Adrenal gland (tissue), 12 donors: ENCODE measurements around the gene NBEAL2. TPM values are rescaled to one million over a fixed set of nuclear protein-coding genes. Genes with fewer than 3 reads are reported as not detected.

Source experiments
- DNase-seq, 7 donors: peaks; one replicate each; pipeline ENCODE4 v3.0.0-alpha.2; 2019 to 2020
- H3K27ac ChIP-seq, 5 donors: fragments of 200-600 bp; sonication (generic) in 4 of 5; 1 replicate in 3 of 5; 2 replicates in 2 of 5; pipeline versions ENCODE4 v1.5.1 to v1.8.0; 2016 to 2020; ENCODE audit warnings: mild to moderate bottlenecking in 1 of 5
- H3K27me3 ChIP-seq: fragments of 200-600 bp; 2 replicates; pipeline ENCODE4 v1.8.0; 2021
- H3K36me3 ChIP-seq, 2 donors: fragments of 200-600 bp; replicated peaks in 1 of 2; 1 replicate in 1 of 2; 2 replicates in 1 of 2; pipeline versions ENCODE4 v1.5.1 to v1.8.0; 2018 to 2022
- H3K4me1 ChIP-seq, 2 donors: fragments of 200-600 bp; replicated peaks in 1 of 2; 1 replicate in 1 of 2; 2 replicates in 1 of 2; pipeline versions ENCODE4 v1.5.1 to v1.8.0; 2018 to 2021
- H3K4me3 ChIP-seq, 4 donors: fragments of 200-600 bp; sonication (generic) in 3 of 4; one replicate each; pipeline ENCODE4 v1.5.1; 2016 to 2018
- H3K9me3 ChIP-seq, 3 donors: fragments of 200-600 bp; sonication (generic) in 1 of 3; replicated peaks in 1 of 3; 1 replicate in 2 of 3; 2 replicates in 1 of 3; pipeline versions ENCODE4 v1.5.1 to v1.8.0; 2016 to 2021
- CTCF ChIP-seq, 6 experiments: fragments of 450-650 bp in 4 of 6; fragments of 200-600 bp in 2 of 6; sonication (generic) in 1 of 6; IDR thresholded peaks; 1 replicate in 5 of 6; 2 replicates in 1 of 6; pipeline versions ENCODE4 v1.5.1 to v1.8.0; 2016 to 2021; ENCODE audit warnings: antibody characterized with exemption in 6 of 6, mild to moderate bottlenecking in 2 of 6, moderate library complexity in 1 of 6
- POLR2A ChIP-seq, 2 donors: fragments of 450-650 bp; IDR thresholded peaks; one replicate each; pipeline ENCODE4 v1.6.1; 2017; ENCODE audit warnings: antibody characterized with exemption in 2 of 2, mild to moderate bottlenecking in 2 of 2, moderate library complexity in 1 of 2
- WGBS, 4 donors: extraction: QIAGEN DNeasy Blood & Tissue Kit in 2 of 4; methylation state at CpG; one replicate each; pipeline versions ENCODE4 v1.1.5 to v1.1.7; 2013 to 2017; 5-methylcytosine and 5-hydroxymethylcytosine counted together
- intact Hi-C, 2 donors: fragments of 100-400 bp; cut with DNase I; formaldehyde crosslinking; loops; one replicate each; pipeline versions ENCODE4 v1.14.1 to v1.15.0; 2022 to 2023
- polyA plus RNA-seq, 3 donors: library from polyadenylated mRNA; stranded (reverse); fragments of 200-250 nt in 2 of 3; fragments of 350-450 nt in 1 of 3; fragmentation: Illumina TruSeq in 1 of 3; extraction: RNeasy Lipid Tissue Mini Kit (QIAGEN cat#74804) in 1 of 3; gene quantifications; one replicate each; pipeline ENCODE4 v1.2.3, GENCODE V29; 2013 to 2014
- total RNA-seq, 9 donors: library from RNA; depleted of rRNA in 4 of 9; stranded (reverse); fragments of >200 nt in 4 of 9; fragments of 120-200 nt in 1 of 9; fragmentation: NEBNext Ultra II Directional in 1 of 9; extraction: Animal tissue kit (Norgen Biotek cat#: 25700) in 1 of 9; gene quantifications; one replicate each; pipeline versions ENCODE4 v1.1.0 to v1.2.4, GENCODE V29; 2013 to 2023
- donor health status: healthy with polysubstance abuse.
- donor health status: Bipolar disorder and iron deficiency.
- donor health status: DM: yes; HTN: yes; CAD: no.
- donor health status: DM: no; HTN: no; CAD: no.
- donor health status: DM: no; HTN: no; CAD: no.
- donor health status: DM: yes; HTN: yes; CAD: no.

The NBEAL2 gene
- total and polyA plus RNA-seq, 12 donors, result 7.3 to 154 (median 29.0) TPM

DNA sequence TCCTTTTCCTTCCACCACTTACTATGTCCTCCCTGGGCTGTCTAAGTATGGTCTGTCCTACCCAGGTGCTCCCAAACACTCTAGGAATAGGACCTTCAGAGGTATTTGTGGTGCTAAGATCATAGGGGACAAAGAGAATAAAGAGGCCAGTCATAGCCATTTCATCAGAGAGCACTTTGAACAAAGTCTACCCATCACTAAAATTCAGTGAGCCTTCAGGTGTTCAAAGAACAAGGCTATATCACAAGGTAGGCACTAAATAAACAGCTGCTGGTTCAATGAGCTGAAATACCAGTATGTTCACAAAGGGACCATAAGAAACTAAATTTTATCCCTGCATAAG is 38.8 kb downstream of the NBEAL2 start:
- no peak for TF ChIP-seq POLR2A (IDR thresholded peaks at IDR 0.05)
- TF ChIP-seq CTCF (IDR thresholded peaks at IDR 0.05), result no peak
- intact Hi-C loops, result no loop called here
- Histone ChIP-seq H3K36me3 (peaks cover 0 to 33% of the 10 kb centered on the region in 2 donors), H3K27me3 (no peaks in the 10 kb centered on the region), H3K27ac (no peak overlapping the region), H3K9me3 (no peaks in the 10 kb centered on the region), H3K4me3 (no peak overlapping the region), H3K4me1 (peaks cover 8 to 29% of the 10 kb centered on the region in 2 donors)
- DNase-seq, result no peak

DNA sequence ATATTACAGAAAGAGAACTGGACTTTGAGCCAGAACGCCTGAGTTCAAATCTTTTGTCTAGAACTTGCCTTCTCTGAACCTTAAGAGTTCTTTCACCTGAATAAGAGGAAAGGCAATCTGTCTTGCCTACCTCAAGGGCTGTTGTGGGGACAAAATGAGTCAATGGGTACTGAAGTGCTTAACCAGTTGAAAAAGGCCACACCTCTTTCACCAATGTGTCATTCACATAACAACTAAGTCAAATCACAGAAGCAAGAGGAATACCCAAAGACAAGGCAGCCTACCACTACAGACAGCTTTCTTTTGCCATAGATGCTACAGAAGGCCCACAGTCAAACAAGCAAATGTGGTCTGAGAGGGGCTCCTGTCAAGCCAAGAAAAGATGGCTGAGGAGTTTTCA is 39.7 kb downstream of the NBEAL2 start:
- H3K27me3 ChIP-seq, result no peaks in the 10 kb centered on the region
- H3K9me3 ChIP-seq, result no peaks in the 10 kb centered on the region
- no peak for DNase-seq
- TF ChIP-seq POLR2A (IDR thresholded peaks at IDR 0.05) (no peak), CTCF (IDR thresholded peaks at IDR 0.05) (no peak)
- intact Hi-C loops, result no loop called here
- peaks cover 8 to 29% of the 10 kb centered on the region in 2 donors for H3K4me1 ChIP-seq
- H3K4me3 ChIP-seq, result no peak overlapping the region
- 86 to 100% (median 95%) methylated on average over 1 of the region's 1 CpG for WGBS, 4 donors
- peaks cover 0 to 33% of the 10 kb centered on the region in 2 donors for H3K36me3 ChIP-seq
- H3K27ac ChIP-seq, result no peak overlapping the region

DNA sequence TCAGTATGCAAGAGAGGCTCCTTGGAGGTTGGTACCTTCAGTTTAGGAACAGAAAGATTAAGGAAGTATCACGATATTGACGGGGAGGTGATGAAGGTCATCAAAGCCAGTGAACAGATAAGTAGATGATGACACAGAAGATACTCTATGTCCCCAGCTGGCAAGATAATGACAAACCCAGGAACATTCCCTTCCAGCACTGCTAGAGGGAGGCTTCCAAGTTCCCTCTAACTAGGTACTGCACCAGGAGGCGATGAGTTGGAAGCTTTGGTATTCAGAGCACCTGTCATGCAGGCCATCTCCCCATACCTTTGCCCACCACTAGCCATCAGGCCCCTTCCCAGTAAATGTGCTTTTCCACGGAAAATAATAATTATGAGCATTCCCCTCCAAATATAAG is 40.8 kb downstream of the NBEAL2 start:
- Histone ChIP-seq H3K4me1 (peaks cover 8 to 36% of the 10 kb centered on the region in 2 donors), H3K27ac (no peak overlapping the region), H3K4me3 (no peak overlapping the region), H3K36me3 (peaks cover 0 to 33% of the 10 kb centered on the region in 2 donors), H3K27me3 (no peaks in the 10 kb centered on the region), H3K9me3 (no peaks in the 10 kb centered on the region)
- intact Hi-C loops, result no loop called here
- TF ChIP-seq CTCF (IDR thresholded peaks at IDR 0.05), result no peak
- no peak for TF ChIP-seq POLR2A (IDR thresholded peaks at IDR 0.05)
- no peak for DNase-seq
- WGBS, 4 donors, result 70 to 79% (median 73%) methylated on average over 4 of the region's 4 CpGs

GRCh38 chr3:47022641-47023071 is 43.2 kb downstream of the NBEAL2 start:
- TF ChIP-seq CTCF (IDR thresholded peaks at IDR 0.05) (no peak), POLR2A (IDR thresholded peaks at IDR 0.05) (no peak)
- peaks cover 0 to 25% of the 10 kb centered on the region in 2 donors for H3K4me1 ChIP-seq
- peak in 5 of 7 donors; percentile 35 to 74 (median 61) for DNase-seq
- H3K4me3 ChIP-seq, result no peak overlapping the region
- 14 to 57% (median 28%) methylated on average over 1 of the region's 1 CpG for WGBS, 4 donors
- peak overlapping the region in 3 of 5 donors; percentile 0 to 29 (median 21) for H3K27ac ChIP-seq
- intact Hi-C loops, result no loop called here
- H3K27me3 ChIP-seq, result no peaks in the 10 kb centered on the region
- H3K36me3 ChIP-seq, result peaks cover 0 to 22% of the 10 kb centered on the region in 2 donors
- H3K9me3 ChIP-seq, result no peaks in the 10 kb centered on the region
